ENCODE measurements around the gene TMEM39A. TPM values are rescaled to one million over a fixed set of nuclear protein-coding genes. Genes with fewer than 3 reads are reported as not detected.

The TMEM39A gene
- total and polyA plus RNA-seq, 2 of the 4 experiments (the other 2 are of a cell fraction) = 29.6 to 117 TPM

GRCh38 chr3:119500265-119500664 is 36.9 kb upstream of the TMEM39A start:
- no peak overlapping the region for H3K23ac ChIP-seq (ENCODE audit: low read depth, low read length)
- TF ChIP-seq MXI1 (IDR thresholded peaks at IDR 0.05; ENCODE audit: borderline replicate concordance, low read depth, low read length) (no peak), ELK1 (IDR thresholded peaks at IDR 0.05; ENCODE audit: borderline replicate concordance, low read depth, low read length) (no peak), NFE2L2 (IDR thresholded peaks at IDR 0.05; ENCODE audit: low read depth, low read length) (no peak), RFX5 (IDR thresholded peaks at IDR 0.05; ENCODE audit: low read depth, low read length) (no peak), FOS (IDR thresholded peaks at IDR 0.05; ENCODE audit: low read depth, low read length) (no peak), MAZ (IDR thresholded peaks at IDR 0.05; ENCODE audit: borderline replicate concordance, low read depth, low read length) (no peak), MAFK (IDR thresholded peaks at IDR 0.05; ENCODE audit: low read depth, low read length) (no peak)
- ATAC-seq (ENCODE audit: low read depth) = no peak
- no peak overlapping the region for H3K14ac ChIP-seq (replicated peaks; ENCODE audit: low read depth, low read length)
- H3K27me3 ChIP-seq (ENCODE audit: control insufficient read depth, insufficient read depth, low read length) = no peaks in the 10 kb centered on the region
- no TSS peak for BruUV-seq (replicated peaks)
- ChIA-PET POLR2A (ENCODE audit: unreplicated experiment) (no interaction called here), CTCF (no interaction called here)
- peaks cover 5% of the 10 kb centered on the region; the same call in 1 of the 2 replicates for H3K4me1 ChIP-seq (ENCODE audit: control insufficient read depth, insufficient read depth, low read length)
- no peak overlapping the region for H2AFZ ChIP-seq (replicated peaks; ENCODE audit: low read length, poor library complexity)
- H4K8ac ChIP-seq (ENCODE audit: low read depth in 2 of 2, low read length in 2 of 2) = no peak overlapping the region
- H3K4ac ChIP-seq (ENCODE audit: low read depth, low read length) = no peak overlapping the region
- H2BK120ac ChIP-seq (ENCODE audit: low read depth, low read length) = no peak overlapping the region
- no peak overlapping the region for H2BK20ac ChIP-seq (ENCODE audit: low read depth, low read length)
- no peak overlapping the region for H4K91ac ChIP-seq (ENCODE audit: insufficient read depth, low read depth, low read length)
- no peak overlapping the region for H2AK5ac ChIP-seq (ENCODE audit: low read depth, low read length)
- no peaks in the 10 kb centered on the region for H3K9me1 ChIP-seq (ENCODE audit: insufficient read depth, low read length)
- no peak overlapping the region for H2BK15ac ChIP-seq (ENCODE audit: low read depth, low read length)
- peak overlapping the region; percentile 11; the same call in 1 of the 2 replicates for H3K9ac ChIP-seq (ENCODE audit: low read depth, low read length)
- no peak overlapping the region for H3K4me3 ChIP-seq (ENCODE audit: insufficient read depth, low read depth, low read length)
- H4K20me1 ChIP-seq (ENCODE audit: insufficient read depth, low read length) = no peaks in the 10 kb centered on the region
- dilution Hi-C loops (cut with HindIII; ENCODE audit: low sequenced_read_pairs, unreplicated experiment) (no loop called here), in situ Hi-C loops (cut with MboI; ENCODE audit: low sequenced_read_pairs) (loop anchor here (25.0 kb wide), 1 partner anchor 187 kb away; the partner anchor contains the start of gene COX17), intact Hi-C loops (cut with micrococcal nuclease) (no loop called here)
- no peak overlapping the region for H2AK9ac ChIP-seq (replicated peaks; ENCODE audit: low read depth, low read length, poor library complexity)
- no peaks in the 10 kb centered on the region for H3K9me3 ChIP-seq (ENCODE audit: control insufficient read depth, insufficient read depth, low read length)
- H3K56ac ChIP-seq (ENCODE audit: extremely low read depth, insufficient read depth, low read length) = no peak overlapping the region
- H4K5ac ChIP-seq (ENCODE audit: low read depth, low read length) = no peak overlapping the region
- WGBS, 2 experiments (ENCODE audit: extremely low coverage in 2 of 2, insufficient read length in 1 of 2) = 86% methylated on average over 1 of the region's 4 CpGs; no CpG with 5 or more reads in 1 of the 2 experiments
- H3K79me1 ChIP-seq (ENCODE audit: low read depth in 1 of 2, low read length in 2 of 2) = peaks cover 18 to 44% of the 10 kb centered on the region in 2 experiments
- H3K4me2 ChIP-seq (ENCODE audit: low read depth, low read length) = peak overlapping the region; percentile 33
- DNase-seq = no peak
- H2BK5ac ChIP-seq (ENCODE audit: low read depth, low read length, poor library complexity, severe bottlenecking) = no peak overlapping the region
- H3K36me3 ChIP-seq (ENCODE audit: control insufficient read depth, insufficient read depth, low read length) = peaks cover 10% of the 10 kb centered on the region
- no peak overlapping the region for H3K18ac ChIP-seq (ENCODE audit: low read depth, low read length)
- no peak overlapping the region for H3K27ac ChIP-seq (ENCODE audit: insufficient read depth, low read length)

All from IMR-90 (cell line).